ENCODE data around the gene ATF7.

DNA sequence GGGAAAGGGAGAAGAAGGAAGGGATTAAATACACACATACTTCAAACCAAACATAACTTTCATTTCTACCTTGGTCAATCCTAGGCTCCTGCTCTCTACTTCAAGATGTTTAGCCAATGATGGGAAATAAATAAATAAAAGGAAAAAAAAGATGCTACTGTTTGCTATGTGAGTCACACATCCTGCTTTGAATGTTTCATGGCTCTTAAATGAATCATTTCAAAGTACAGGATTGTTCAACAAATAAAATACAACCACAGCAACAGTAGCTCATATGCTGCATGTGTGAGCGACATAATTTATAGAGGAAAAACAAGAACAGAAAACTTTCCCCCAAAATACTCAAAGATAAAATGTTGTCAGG is 64.6 kb downstream of the ATF7 start:
- TF ChIP-seq CTCF (conservative IDR thresholded peaks at IDR 0.05) (no peak), EZH2 (IDR thresholded peaks at IDR 0.05; ENCODE audit: low read depth) (no peak)

All from PC-9 (cell line).